Measurements from ENCODE around the gene C8G.
A peak's percentile ranks its signal among the peaks of the same experiment; 100 is the strongest.

C8G gene

DNA sequence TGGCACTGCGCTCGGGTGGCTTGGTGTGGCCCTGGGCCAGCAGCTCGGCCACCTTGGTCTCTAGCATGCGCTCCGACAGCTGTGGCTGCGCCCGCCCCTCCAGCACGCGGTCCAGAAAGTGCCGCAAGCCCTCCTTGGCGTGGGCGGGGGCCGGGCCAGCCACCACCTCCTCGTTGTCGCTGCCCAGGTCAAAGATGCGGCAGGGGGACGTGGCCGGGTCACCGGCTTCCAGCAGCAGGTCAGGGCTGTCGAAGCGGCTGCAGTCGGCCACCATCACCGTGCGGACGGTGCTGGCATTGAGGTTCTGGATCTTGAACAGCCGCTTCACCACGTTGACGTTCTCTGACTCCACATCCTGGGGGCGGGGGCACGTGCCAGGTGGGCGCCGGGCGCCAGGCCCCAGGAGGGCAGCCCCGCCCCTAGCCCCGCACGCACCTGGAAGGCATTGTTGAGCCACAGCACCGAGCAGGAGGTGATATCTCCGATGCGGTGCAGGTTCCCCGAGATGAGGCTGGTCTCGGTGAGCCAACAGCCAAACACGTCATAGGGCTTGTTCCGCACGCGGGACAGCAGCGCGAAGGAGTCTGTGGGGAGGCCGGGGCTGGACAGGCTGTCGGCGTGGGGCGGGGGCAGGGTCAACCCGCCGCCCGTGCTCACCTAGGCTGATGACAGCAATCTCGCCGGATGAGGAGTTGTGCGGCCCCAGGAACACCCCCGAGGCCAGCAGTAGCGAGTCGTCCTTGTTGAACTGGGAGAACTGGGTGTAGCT lies 2.7 kb upstream of the C8G start:
- DNase-seq, result no peak

- DNase-seq, result no peak
Observed at GRCh38 chr9:136942881-136943230, 2.2 kb upstream of the C8G start.

DNA sequence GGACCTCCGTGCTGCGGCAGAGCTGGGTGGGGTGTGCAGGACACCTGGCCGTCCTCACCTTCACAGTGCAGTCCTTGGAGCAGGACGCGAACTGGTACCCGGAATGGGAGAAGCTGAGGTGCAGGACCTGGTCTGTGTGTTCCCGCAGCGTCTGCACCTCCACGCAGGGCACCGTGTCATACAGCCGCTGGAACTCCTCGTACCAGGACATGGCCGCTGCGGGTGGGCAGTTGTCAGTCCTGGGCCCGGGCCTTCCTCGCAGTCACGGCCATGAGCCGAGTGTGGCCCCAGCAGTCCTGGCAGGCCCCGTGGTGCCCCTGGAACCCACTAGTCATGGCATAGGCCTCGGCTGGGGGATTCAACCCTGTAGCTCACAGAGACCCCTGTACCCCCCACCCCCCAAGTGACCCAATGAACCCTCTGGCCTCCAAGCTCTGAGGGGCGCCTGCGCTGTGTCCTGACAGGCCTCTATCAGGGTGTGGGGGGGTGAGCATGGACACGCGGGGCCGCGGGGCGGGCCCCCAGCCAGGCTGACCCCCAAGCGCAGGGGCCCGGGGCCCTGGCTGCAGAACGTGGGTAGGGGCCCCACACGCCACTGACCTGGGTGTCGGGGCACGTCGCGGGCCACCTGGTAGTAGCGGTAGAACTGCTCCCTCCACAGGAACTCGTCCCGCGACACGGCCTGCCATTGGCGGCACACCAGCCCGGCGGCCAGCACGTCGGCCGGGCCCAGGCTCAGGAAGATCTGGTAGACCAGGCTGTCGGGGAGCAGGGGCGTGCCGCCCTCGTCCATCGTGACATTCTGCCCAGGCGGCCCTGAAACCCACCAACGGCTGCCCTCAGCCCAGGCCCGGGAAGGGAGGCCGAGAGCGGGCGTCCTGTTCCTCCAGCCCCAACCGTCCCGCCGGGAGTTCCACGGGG lies 1.5 kb upstream of the C8G start:
- no peak for DNase-seq

GRCh38 chr9:136944212-136944518 lies 878 bp upstream of the C8G start:
- no peak for DNase-seq

- DNase-seq, result no peak
Observed at GRCh38 chr9:136945333-136946227, 537 bp downstream of the C8G start.

DNA sequence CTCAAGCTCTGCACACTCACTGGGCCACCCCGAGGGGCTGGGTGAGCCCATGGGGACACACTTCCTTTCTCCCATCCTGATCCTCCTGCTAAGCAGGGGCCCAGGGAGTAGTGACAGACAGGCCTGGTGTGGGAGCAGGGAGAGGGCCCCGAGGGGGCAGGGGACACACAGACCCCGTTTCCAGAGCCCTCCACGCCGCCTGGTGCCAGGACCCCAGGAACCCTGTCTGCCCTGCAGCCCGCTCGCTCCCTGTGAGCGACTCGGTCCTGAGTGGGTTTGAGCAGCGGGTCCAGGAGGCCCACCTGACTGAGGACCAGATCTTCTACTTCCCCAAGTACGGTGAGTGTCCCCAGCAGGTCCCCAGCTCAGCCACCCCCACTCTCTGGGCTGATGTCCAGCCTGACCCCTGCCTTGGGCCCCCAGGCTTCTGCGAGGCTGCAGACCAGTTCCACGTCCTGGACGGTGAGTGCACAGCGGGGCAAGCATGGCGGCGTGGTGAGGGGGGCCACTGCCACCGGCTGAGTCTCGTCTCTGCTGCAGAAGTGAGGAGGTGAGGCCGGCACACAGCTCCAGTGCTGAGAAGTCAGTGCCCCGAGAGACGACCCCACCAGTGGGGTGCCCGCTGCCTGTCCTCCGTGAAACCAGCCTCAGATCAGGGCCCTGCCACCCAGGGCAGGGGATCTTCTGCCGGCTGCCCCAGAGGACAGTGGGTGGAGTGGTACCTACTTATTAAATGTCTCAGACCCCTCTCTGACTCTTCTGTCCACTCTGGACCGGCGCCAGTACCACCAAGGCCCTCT lies 1.4 kb downstream of the C8G start:
- DNase-seq, result no peak

DNA sequence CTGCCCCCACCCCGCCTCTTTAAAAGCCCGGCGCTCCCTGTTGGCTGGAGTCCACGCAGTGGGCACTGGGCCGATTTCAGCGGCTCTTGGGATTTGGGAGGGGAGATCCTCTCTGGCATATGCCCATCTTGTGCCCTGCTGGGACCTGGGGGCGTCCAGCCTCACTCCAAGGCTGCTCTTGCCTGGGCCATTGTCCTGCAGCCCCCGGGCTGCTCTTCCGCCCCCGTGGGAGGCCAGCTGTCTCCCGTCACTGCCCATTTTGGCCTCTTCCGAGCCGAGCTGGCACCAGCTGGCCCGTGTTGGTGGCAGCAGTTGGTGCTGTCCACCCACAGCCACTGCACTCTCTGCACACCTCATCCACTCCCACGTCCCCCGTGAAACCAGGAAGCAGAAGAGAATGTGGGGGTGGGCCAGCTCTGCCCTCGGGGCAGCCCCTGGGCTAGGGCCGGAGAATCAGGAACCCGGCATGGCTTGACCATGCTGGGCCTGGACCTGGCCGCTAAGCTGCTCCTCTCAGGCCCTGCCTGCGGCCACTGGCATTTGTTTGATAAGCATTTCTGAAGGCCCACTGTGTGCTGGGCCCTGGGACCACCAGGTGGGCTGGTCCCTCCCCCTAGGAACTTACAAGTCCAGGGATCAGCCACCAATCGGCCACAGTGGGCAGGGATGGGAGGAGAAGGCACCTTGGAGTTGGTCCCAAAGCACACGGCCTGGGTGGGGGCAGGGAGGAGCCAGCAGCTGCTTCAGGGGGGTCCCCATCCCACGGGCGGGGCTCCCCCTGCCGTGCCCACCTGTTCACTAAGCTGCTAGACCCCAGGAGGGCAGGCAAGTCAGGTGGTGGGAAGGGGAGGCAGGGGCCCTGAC lies 2.2 kb downstream of the C8G start:
- DNase-seq, result no peak

GRCh38 chr9:136947955-136948510 lies 3.0 kb downstream of the C8G start:
- DNase-seq, result no peak

- no peak for DNase-seq
Observed at GRCh38 chr9:136949239-136949816, 4.3 kb downstream of the C8G start.

- peak; percentile 87 for DNase-seq
Observed at GRCh38 chr9:136949817-136950655, 5.0 kb downstream of the C8G start.

DNA sequence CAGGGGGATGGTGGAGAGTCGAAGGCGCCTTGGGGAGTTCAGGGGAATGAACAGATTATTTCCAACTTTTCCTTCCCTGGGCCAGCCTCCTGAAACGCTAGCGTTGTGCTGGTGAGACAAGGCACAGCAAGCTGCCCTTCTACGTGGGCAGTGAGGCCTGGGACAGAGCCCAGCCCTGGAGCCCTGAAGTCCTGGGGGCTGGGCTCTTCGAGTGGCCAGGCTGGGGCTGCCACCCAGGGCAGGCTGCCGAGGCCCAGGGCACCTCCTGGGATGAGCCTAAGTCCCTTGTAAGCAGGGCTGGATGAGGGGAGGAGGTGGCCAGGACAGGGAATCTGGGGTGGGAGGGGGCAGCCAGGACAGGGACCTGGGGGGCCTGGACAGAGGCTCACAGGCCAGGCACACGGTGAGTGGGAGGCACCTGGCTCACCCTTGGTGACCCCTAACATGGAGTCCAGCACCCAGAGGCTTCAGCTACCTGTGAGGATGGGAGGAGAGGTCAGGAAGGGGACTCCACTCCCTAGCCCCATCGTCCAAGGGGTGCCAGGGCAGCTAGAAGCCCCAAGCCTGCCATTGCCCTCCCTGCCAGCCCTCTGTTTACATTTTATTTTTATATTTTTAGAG lies 5.7 kb downstream of the C8G start:
- no peak for DNase-seq

GRCh38 chr9:136951541-136952320 lies 6.7 kb downstream of the C8G start, which contains the start of gene LCN12:
TSS of gene LCN12 (plus strand) at chr9:136952273. CDS start at chr9:136952328, 55 bp downstream.
- no peak for DNase-seq

DNA sequence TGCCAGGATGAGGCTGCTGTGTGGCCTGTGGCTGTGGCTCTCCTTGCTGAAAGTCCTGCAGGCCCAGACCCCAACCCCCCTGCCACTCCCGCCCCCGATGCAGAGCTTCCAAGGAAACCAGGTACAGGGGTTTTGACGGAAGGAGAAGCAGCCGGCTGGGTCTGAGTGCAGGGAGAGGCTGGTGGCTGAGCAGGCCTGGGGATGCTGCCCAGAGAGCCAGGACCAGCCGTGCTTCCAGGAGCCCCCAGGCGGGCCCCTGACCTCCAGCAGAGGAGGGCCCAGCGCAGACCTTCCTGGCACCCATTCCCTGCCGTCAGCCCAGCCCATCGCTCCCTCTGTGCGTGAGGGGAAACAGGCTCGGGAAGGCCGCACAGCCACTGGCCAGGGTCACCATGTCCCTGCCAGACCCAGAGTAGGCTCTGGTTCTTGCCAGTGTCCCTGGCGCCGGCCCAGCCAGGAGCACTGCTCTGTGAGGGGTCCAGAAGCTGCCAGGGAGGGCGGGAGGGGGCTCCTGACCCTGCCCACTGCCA lies 7.3 kb downstream of the C8G start:
- DNase-seq, result no peak

DNA sequence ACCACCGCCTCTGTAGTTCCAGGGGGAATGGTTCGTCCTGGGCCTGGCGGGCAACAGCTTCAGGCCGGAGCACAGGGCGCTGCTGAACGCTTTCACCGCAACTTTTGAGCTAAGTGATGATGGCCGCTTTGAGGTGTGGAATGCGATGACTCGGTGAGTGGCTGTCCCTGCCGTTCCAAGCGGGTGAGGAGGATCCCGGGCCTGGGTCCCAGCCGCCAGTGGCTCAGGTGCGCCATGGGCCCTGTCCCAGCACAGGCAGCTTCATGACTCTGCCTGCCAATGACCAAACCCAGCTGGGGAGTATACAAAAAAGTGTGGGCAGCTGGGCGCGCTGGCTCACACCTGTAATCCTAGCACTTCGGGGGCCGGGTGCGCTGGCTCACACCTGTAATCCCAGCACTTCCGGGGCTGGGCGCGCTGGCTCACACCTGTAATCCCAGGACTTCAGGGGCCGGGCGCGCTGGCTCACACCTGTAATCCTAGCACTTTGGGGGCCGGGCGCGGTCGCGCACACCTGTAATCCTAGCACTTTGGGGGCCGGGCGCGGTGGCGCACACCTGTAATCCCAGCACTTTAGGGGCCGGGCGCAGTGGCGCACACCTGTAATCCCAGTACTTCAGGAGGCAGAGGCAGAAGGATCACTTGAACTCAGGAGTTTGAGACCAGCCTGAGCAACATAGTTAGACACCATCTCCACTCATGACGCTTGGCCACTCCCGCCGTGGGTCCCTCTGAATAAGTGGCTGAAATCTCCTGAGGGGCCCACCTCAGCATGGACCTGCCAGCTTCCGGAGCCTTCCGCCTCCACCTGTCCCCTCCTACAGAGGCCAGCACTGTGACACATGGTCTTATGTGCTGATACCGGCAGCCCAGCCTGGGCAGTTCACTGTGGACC lies 8.1 kb downstream of the C8G start:
- DNase-seq, result no peak

- no peak for DNase-seq
Observed at GRCh38 chr9:136953771-136954269, 8.8 kb downstream of the C8G start.

DNA sequence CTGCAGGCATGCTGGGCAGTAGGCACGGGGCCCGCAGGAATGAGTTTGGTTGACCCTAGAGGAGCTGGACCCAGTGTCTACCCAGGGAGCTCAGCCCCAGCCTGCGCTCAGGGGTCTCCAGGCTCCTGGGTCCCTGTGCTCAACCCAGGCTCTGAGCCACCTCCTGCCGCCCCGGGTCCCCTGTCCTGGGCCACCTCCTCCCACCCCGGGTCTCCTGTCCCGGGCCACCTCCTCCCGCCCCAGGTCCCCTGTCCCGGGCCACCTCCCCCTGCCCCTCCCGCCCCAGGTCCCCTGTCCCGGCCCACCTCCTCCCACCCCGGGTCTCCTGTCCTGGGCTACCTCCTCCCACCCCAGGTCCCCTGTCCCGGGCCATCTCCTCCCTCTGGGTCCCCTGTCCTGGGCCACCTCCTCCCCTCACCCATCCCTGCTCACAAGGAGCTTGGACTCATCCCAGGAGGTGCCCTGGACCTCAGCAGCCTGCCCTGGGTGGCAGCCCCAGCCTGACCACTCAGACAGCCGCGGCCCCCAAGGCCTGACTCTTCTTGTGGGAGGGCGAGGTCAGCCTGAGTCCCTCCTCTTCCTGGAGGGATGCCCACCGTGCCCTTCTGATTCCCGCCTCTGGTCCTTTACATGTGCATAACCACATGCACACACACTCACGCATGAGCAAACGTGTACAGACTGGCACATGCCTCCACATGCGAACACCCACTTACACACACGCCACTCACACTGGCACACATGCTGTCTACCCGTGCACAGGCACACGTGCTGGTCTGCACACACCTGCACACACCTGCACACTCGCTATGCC lies 9.4 kb downstream of the C8G start:
- no peak for DNase-seq

Data from NCI-H1048 (cell line).